Measurements from ENCODE around the gene LYSET. TPM values are rescaled to one million over a fixed set of nuclear protein-coding genes. Genes with fewer than 3 reads are reported as not detected.
"Not testable (repeated sequence)": the region's sequence is repeated elsewhere in the genome, so short reads cannot be mapped to it uniquely, and the experiment has no call there.

LYSET gene
- polyA plus RNA-seq, 1 of the 3 experiments (the other 2 are of a cell fraction) = 17.7 TPM

DNA sequence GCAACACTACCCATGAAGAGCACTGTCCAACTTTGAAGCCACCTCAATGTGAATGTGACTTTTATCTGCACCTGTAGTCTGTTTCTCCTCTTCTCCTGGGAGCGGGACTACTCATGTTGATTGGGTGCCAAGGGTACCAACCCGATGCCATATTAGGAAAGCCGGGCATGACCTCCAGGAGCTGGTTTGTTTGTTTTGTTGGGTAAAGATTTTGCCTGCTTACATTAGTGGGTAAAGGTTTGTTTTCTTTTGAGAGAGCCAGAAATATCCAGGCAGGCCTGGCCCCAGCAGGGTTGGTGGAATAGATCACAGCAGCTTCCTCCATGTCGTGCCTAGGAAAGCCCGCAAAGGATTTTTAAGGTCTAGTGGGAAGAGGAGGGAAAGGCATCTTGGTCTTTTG is 49.7 kb upstream of the LYSET start (continued):
- TF ChIP-seq, protein P1, sequence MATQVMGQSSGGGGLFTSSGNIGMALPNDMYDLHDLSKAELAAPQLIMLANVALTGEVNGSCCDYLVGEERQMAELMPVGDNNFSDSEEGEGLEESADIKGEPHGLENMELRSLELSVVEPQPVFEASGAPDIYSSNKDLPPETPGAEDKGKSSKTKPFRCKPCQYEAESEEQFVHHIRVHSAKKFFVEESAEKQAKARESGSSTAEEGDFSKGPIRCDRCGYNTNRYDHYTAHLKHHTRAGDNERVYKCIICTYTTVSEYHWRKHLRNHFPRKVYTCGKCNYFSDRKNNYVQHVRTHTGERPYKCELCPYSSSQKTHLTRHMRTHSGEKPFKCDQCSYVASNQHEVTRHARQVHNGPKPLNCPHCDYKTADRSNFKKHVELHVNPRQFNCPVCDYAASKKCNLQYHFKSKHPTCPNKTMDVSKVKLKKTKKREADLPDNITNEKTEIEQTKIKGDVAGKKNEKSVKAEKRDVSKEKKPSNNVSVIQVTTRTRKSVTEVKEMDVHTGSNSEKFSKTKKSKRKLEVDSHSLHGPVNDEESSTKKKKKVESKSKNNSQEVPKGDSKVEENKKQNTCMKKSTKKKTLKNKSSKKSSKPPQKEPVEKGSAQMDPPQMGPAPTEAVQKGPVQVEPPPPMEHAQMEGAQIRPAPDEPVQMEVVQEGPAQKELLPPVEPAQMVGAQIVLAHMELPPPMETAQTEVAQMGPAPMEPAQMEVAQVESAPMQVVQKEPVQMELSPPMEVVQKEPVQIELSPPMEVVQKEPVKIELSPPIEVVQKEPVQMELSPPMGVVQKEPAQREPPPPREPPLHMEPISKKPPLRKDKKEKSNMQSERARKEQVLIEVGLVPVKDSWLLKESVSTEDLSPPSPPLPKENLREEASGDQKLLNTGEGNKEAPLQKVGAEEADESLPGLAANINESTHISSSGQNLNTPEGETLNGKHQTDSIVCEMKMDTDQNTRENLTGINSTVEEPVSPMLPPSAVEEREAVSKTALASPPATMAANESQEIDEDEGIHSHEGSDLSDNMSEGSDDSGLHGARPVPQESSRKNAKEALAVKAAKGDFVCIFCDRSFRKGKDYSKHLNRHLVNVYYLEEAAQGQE (IDR thresholded peaks at IDR 0.05; ENCODE audit: low read depth, low read length) = no peak

DNA sequence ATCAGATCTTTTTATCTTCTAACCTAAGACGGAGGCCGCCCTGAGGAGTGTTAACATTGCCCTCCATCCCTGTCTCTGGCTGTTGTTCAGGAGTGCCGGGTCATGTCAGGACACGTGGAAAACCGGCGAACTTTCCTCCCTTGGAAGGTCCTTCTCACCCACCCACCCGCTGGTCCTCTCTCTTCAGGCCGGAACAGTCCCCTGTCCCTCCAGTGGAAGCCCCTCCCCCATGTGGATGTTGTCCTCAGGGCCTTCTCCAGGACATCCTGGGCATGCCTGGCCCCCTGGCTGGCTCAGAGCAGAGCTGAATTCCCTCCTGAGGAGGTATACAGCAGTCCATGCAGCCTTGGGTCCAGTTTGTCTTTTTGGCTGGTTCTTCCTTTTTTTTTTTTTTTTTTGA is 49.1 kb upstream of the LYSET start:
- no peak overlapping the region for H3K9ac ChIP-seq
- H3K36me3 ChIP-seq (replicated peaks in 1 of 2; ENCODE audit: control insufficient read depth in 1 of 2, insufficient read depth in 2 of 2, low read length in 1 of 2) = no peaks in the 10 kb centered on the region
- DNase-seq = no peak
- CTCF ChIA-PET = interaction anchor here (0.9 to 13.3 kb wide), 4 partner anchors 10 to 185 kb away, joined by 3 to 236 read pairs (median 26); partner anchors contain the start of gene ITPK1
- H3K27ac ChIP-seq (ENCODE audit: low read depth in 2 of 2, low read length in 1 of 2) = no peak overlapping the region
- H3K4me2 ChIP-seq = no peak overlapping the region
- H3K4me3 ChIP-seq (ENCODE audit: low read depth in 2 of 2, low read length in 1 of 2) = no peak overlapping the region
- no peaks in the 10 kb centered on the region for H3K79me2 ChIP-seq (ENCODE audit: insufficient read depth)
- POLR2A ChIA-PET = no interaction called here
- no peaks in the 10 kb centered on the region for H3K27me3 ChIP-seq (ENCODE audit: insufficient read depth)
- no peak overlapping the region for H2AFZ ChIP-seq (ENCODE audit: low read depth)
- no peaks in the 10 kb centered on the region for H3K9me2 ChIP-seq
- H3K4me1 ChIP-seq (ENCODE audit: control insufficient read depth in 1 of 2, insufficient read depth in 2 of 2, low read depth in 1 of 2, low read length in 1 of 2) = no peaks in the 10 kb centered on the region; a peak in 1 of 4 replicates
- 72% methylated on average over 8 of the region's 8 CpGs for WGBS (ENCODE audit: low lambda C conversion rate)
- TF ChIP-seq MXI1 (IDR thresholded peaks at IDR 0.05; ENCODE audit: low read depth, low read length) = no peak
- TF ChIP-seq NFIC (IDR thresholded peaks at IDR 0.05; ENCODE audit: borderline replicate concordance) = no peak
- TF ChIP-seq, protein P2, sequence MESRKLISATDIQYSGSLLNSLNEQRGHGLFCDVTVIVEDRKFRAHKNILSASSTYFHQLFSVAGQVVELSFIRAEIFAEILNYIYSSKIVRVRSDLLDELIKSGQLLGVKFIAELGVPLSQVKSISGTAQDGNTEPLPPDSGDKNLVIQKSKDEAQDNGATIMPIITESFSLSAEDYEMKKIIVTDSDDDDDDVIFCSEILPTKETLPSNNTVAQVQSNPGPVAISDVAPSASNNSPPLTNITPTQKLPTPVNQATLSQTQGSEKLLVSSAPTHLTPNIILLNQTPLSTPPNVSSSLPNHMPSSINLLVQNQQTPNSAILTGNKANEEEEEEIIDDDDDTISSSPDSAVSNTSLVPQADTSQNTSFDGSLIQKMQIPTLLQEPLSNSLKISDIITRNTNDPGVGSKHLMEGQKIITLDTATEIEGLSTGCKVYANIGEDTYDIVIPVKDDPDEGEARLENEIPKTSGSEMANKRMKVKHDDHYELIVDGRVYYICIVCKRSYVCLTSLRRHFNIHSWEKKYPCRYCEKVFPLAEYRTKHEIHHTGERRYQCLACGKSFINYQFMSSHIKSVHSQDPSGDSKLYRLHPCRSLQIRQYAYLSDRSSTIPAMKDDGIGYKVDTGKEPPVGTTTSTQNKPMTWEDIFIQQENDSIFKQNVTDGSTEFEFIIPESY (IDR thresholded peaks at IDR 0.05; ENCODE audit: borderline replicate concordance, low read depth) = no peak
- no peak for TF ChIP-seq MEF2A (IDR thresholded peaks at IDR 0.05; ENCODE audit: borderline replicate concordance, low read depth)
- TF ChIP-seq, protein P3, sequence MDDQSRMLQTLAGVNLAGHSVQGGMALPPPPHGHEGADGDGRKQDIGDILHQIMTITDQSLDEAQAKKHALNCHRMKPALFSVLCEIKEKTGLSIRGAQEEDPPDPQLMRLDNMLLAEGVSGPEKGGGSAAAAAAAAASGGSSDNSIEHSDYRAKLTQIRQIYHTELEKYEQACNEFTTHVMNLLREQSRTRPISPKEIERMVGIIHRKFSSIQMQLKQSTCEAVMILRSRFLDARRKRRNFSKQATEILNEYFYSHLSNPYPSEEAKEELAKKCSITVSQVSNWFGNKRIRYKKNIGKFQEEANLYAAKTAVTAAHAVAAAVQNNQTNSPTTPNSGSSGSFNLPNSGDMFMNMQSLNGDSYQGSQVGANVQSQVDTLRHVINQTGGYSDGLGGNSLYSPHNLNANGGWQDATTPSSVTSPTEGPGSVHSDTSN (IDR thresholded peaks at IDR 0.05) = no peak
- TF ChIP-seq GABPA (IDR thresholded peaks at IDR 0.05; ENCODE audit: low read depth) = no peak
- no peak for TF ChIP-seq FOXM1 (IDR thresholded peaks at IDR 0.05; ENCODE audit: low read depth)
- no peak for TF ChIP-seq TCF12 (IDR thresholded peaks at IDR 0.05)
- no peak for TF ChIP-seq ELF1 (IDR thresholded peaks at IDR 0.05)
- H3F3A ChIP-seq (replicated peaks; ENCODE audit: insufficient read depth) = no peaks in the 10 kb centered on the region
- H4K20me1 ChIP-seq (ENCODE audit: insufficient read depth) = no peaks in the 10 kb centered on the region
- H3K9me3 ChIP-seq = no peaks in the 10 kb centered on the region

DNA sequence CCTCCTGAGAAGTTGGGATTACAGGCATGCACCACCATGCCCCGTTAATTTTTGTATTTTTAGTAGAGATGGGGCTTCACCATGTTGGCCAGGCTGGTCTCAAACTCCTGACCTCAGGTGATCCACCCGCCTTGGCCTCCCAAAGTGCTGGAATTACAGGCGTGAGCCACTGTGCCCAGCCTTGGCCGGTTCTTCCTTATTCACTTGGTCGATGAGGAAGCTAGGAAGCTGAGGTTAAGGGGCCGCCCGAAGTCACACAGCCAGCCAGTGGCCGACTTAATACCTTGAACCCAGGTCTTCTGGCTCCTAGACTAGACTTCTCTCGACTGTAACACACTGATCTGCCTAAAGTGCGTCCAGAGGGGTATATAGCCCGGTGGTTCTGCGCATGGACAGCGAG is 48.6 kb upstream of the LYSET start:
- CTCF ChIA-PET = interaction anchor here (6.9 to 13.3 kb wide), 2 partner anchors 19 to 186 kb away, joined by 50 to 236 read pairs; partner anchors contain the start of gene ITPK1
- not testable (repeated sequence) for H4K20me1 ChIP-seq (ENCODE audit: insufficient read depth)

More for the DNA sequence above, 48.6 kb upstream of the LYSET start:
- H3K27ac ChIP-seq (ENCODE audit: low read depth in 2 of 2, low read length in 1 of 2); POLR2A ChIA-PET; H3F3A ChIP-seq (replicated peaks; ENCODE audit: insufficient read depth); H3K4me3 ChIP-seq (ENCODE audit: low read depth in 2 of 2, low read length in 1 of 2); DNase-seq; H3K79me2 ChIP-seq (ENCODE audit: insufficient read depth); H3K4me1 ChIP-seq (ENCODE audit: control insufficient read depth in 1 of 2, insufficient read depth in 2 of 2, low read depth in 1 of 2, low read length in 1 of 2); H3K36me3 ChIP-seq (replicated peaks in 1 of 2; ENCODE audit: control insufficient read depth in 1 of 2, insufficient read depth in 2 of 2, low read length in 1 of 2); H3K9me2 ChIP-seq; H3K9ac ChIP-seq; H3K9me3 ChIP-seq; H2AFZ ChIP-seq (ENCODE audit: low read depth); H3K27me3 ChIP-seq (ENCODE audit: insufficient read depth); H3K4me2 ChIP-seq: not testable (repeated sequence)
- WGBS (ENCODE audit: low lambda C conversion rate) = 68% methylated on average over 9 of the region's 13 CpGs
